Neural cell (in vitro differentiated cells): ENCODE measurements around the gene MIGA1.

Experiments used
- EP300 ChIP-seq: fragments of 450-650 bp; conservative IDR thresholded peaks from 2 replicates; pipeline ENCODE4 v1.6.1; 2014; ENCODE audit warnings: antibody characterized with exemption, mild to moderate bottlenecking, moderate library complexity; ENCODE audit not compliant: poor library complexity, severe bottlenecking
- EZH2 ChIP-seq: fragments of 200-600, 300-800 bp; shearing (Covaris generic), sonication (generic); IDR thresholded peaks from 2 replicates; pipeline ENCODE4 v1.6.1; 2014; ENCODE audit warnings: antibody characterized with exemption, low read length, borderline replicate concordance, mild to moderate bottlenecking; ENCODE audit not compliant: insufficient read depth, poor library complexity, severe bottlenecking
- MXI1 ChIP-seq: fragments of 450-650 bp; conservative IDR thresholded peaks from 2 replicates; pipeline ENCODE4 v1.6.1; 2014; ENCODE audit warnings: antibody characterized with exemption, mild to moderate bottlenecking; ENCODE audit not compliant: poor library complexity, severe bottlenecking
- POLR2AphosphoS5 ChIP-seq: IDR thresholded peaks from 2 replicates; pipeline ENCODE4 v1.6.1; 2012
- RAD21 ChIP-seq: fragments of 450-650 bp; conservative IDR thresholded peaks from 2 replicates; pipeline ENCODE4 v1.6.1; 2014; ENCODE audit warnings: antibody characterized with exemption, mild to moderate bottlenecking, moderate library complexity
- SMC3 ChIP-seq: fragments of 450-650 bp; conservative IDR thresholded peaks from 2 replicates; pipeline ENCODE4 v1.6.1; 2014; ENCODE audit warnings: antibody characterized with exemption, mild to moderate bottlenecking, moderate library complexity; ENCODE audit not compliant: poor library complexity
- TAF1 ChIP-seq: IDR thresholded peaks from 2 replicates; pipeline ENCODE4 v1.6.1; 2012; ENCODE audit warnings: low read depth
- TF ChIP-seq, protein P1 (sequence below): fragments of 450-650 bp; IDR thresholded peaks from 2 replicates; pipeline ENCODE4 v1.5.1; 2014; ENCODE audit warnings: antibody characterized with exemption, mild to moderate bottlenecking, moderate library complexity; ENCODE audit not compliant: poor library complexity, severe bottlenecking
- TF ChIP-seq, protein P2 (sequence below): IDR thresholded peaks from 2 replicates; pipeline ENCODE4 v1.6.1; 2012; ENCODE audit warnings: borderline replicate concordance

DNA sequence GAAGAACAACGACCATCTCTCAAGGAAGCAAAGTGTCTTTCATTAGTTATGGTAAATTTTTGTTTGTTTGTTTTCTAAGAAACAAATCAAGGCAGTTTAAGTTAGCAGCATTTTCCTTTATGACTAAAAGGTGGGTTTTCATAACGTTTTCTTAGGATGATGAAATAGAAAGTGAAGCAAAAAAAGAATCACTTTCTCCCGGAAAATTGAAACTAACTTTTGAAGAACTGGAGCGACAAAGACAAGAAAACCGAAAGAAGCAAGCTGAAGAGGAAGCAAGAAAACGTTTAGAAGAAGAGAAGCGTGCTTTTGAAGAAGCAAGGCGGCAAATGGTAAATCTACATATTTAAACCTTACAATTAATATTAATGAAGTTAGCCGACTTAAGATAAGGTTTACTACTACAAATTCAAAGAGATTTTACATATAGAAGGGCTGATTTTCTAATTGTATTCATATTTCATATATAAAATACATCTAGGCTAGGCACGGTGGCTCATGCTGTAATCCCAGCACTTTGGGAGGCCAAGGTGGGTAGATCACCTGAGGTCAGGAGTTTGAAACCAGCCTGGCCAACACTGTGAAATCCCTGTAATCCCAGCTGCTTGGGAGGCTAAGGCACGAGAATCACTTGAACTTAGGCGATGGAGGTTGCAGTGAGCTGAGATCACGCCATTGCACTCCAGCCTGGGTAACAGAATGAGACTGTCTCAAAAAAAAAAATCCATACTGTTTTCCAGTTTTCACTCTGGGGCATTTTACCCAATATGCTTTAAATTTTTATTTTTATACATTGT lies 147.3 kb downstream of the MIGA1 start:
- TF ChIP-seq, protein P1, sequence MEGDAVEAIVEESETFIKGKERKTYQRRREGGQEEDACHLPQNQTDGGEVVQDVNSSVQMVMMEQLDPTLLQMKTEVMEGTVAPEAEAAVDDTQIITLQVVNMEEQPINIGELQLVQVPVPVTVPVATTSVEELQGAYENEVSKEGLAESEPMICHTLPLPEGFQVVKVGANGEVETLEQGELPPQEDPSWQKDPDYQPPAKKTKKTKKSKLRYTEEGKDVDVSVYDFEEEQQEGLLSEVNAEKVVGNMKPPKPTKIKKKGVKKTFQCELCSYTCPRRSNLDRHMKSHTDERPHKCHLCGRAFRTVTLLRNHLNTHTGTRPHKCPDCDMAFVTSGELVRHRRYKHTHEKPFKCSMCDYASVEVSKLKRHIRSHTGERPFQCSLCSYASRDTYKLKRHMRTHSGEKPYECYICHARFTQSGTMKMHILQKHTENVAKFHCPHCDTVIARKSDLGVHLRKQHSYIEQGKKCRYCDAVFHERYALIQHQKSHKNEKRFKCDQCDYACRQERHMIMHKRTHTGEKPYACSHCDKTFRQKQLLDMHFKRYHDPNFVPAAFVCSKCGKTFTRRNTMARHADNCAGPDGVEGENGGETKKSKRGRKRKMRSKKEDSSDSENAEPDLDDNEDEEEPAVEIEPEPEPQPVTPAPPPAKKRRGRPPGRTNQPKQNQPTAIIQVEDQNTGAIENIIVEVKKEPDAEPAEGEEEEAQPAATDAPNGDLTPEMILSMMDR = no peak
- TF ChIP-seq, protein P2, sequence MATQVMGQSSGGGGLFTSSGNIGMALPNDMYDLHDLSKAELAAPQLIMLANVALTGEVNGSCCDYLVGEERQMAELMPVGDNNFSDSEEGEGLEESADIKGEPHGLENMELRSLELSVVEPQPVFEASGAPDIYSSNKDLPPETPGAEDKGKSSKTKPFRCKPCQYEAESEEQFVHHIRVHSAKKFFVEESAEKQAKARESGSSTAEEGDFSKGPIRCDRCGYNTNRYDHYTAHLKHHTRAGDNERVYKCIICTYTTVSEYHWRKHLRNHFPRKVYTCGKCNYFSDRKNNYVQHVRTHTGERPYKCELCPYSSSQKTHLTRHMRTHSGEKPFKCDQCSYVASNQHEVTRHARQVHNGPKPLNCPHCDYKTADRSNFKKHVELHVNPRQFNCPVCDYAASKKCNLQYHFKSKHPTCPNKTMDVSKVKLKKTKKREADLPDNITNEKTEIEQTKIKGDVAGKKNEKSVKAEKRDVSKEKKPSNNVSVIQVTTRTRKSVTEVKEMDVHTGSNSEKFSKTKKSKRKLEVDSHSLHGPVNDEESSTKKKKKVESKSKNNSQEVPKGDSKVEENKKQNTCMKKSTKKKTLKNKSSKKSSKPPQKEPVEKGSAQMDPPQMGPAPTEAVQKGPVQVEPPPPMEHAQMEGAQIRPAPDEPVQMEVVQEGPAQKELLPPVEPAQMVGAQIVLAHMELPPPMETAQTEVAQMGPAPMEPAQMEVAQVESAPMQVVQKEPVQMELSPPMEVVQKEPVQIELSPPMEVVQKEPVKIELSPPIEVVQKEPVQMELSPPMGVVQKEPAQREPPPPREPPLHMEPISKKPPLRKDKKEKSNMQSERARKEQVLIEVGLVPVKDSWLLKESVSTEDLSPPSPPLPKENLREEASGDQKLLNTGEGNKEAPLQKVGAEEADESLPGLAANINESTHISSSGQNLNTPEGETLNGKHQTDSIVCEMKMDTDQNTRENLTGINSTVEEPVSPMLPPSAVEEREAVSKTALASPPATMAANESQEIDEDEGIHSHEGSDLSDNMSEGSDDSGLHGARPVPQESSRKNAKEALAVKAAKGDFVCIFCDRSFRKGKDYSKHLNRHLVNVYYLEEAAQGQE = no peak
- TF ChIP-seq POLR2AphosphoS5 = no peak
- TF ChIP-seq EP300 = no peak
- TF ChIP-seq EZH2 = no peak
- TF ChIP-seq MXI1 = no peak
- TF ChIP-seq TAF1 = no peak
- TF ChIP-seq SMC3 = no peak
- no peak for TF ChIP-seq RAD21
